Panc1 (cell line): ENCODE data around the gene MEGF11. TPM values are rescaled to one million over a fixed set of nuclear protein-coding genes. Genes with fewer than 3 reads are reported as not detected.

Experiments
- ATAC-seq: fragments of 200-7000 bp; cut with Tn5 transposase; 2 replicates; pipeline ENCODE4 v1.9.1; 2020; ENCODE audit warnings: mild to moderate bottlenecking, moderate library complexity
- BruUV-seq: library from RNA; stranded (reverse); fragments of 400-500 nt; replicated peaks from 2 replicates; lab custom pipeline; 2021; lab: Mats Ljungman, UMichigan
- CTCF ChIA-PET: fragments of 300-600 bp; sonication (Branson Sonifier 250); formaldehyde crosslinking; loops from one replicate; lab custom pipeline; 2022; ENCODE audit warnings: antibody characterized with exemption; lab: Charles Lee
- POLR2A ChIA-PET: fragments of 300-600 bp; sonication (Branson Sonifier 250); formaldehyde crosslinking; loops from one replicate; lab custom pipeline; 2022; ENCODE audit warnings: antibody characterized with exemption; lab: Charles Lee
- DNase-seq: peaks from one replicate; pipeline ENCODE4 v3.0.0-alpha.2; 2010; ENCODE audit warnings: low read depth, low spot score
- H3K27ac ChIP-seq: 2 replicates; pipeline ENCODE4 v1.5.1; 2011; ENCODE audit warnings: mild to moderate bottlenecking, low read length, inconsistent platforms
- H3K27me3 ChIP-seq: fragments of 200-500 bp; sonication (Bioruptor generic); 2 replicates; pipeline ENCODE4 v1.6.0; 2014; ENCODE audit warnings: low read length, inconsistent platforms; ENCODE audit not compliant: control insufficient read depth, insufficient read depth
- H3K36me3 ChIP-seq: fragments of 200-500 bp; sonication (Bioruptor generic); 2 replicates; pipeline ENCODE4 v1.5.1; 2014; ENCODE audit warnings: inconsistent platforms, mild to moderate bottlenecking, low read length, moderate library complexity; ENCODE audit not compliant: control insufficient read depth, insufficient read depth
- H3K4me1 ChIP-seq: 2 replicates; pipeline ENCODE4 v1.5.1; 2011; ENCODE audit warnings: inconsistent platforms, mild to moderate bottlenecking, low read length, moderate library complexity; ENCODE audit not compliant: control insufficient read depth, insufficient read depth
- H3K4me3 ChIP-seq, 2 experiments: 2 replicates each; pipeline ENCODE4 v1.5.1; 2011 to 2012; ENCODE audit warnings: low read depth in 2 of 2, low read length in 2 of 2, mild to moderate bottlenecking in 2 of 2, inconsistent platforms in 1 of 2, moderate library complexity in 1 of 2
- H3K9me3 ChIP-seq: fragments of 200-500 bp; sonication (Bioruptor generic); 2 replicates; pipeline ENCODE4 v1.5.1; 2014; ENCODE audit warnings: low read depth, mild to moderate bottlenecking, inconsistent platforms, low read length, moderate library complexity; ENCODE audit not compliant: control insufficient read depth, insufficient read depth
- POLR2AphosphoS5 ChIP-seq: IDR thresholded peaks from 2 replicates; pipeline ENCODE4 v1.6.1; 2012; ENCODE audit warnings: mild to moderate bottlenecking, low read depth, low read length, moderate library complexity
- SIN3A ChIP-seq: IDR thresholded peaks from 2 replicates; pipeline ENCODE4 v1.6.1; 2012; ENCODE audit warnings: low read depth, mild to moderate bottlenecking, low read length, moderate library complexity, borderline replicate concordance; ENCODE audit not compliant: insufficient read depth
- TCF7L2 ChIP-seq: IDR thresholded peaks from 2 replicates; pipeline ENCODE4 v1.6.1; 2011; ENCODE audit warnings: mild to moderate bottlenecking, low read depth, low read length, inconsistent platforms
- in situ Hi-C: cut with HindIII; loops from 2 replicates; pipeline ENCODE4 v1.10.0; 2016; ENCODE audit warnings: low sequenced_read_pairs, low pct_unique_long_range_greater_than_20kb
- intact Hi-C: fragments of 100-400 bp; cut with micrococcal nuclease; formaldehyde crosslinking; loops from one replicate; pipeline ENCODE4 v1.10.0; 2022; ENCODE audit not compliant: unreplicated experiment
- total RNA-seq: library from RNA; stranded (reverse); gene quantifications from one replicate; pipeline ENCODE4 v1.2.1, GENCODE V29; 2021; ENCODE audit not compliant: unreplicated experiment
- TF ChIP-seq, protein P1 (sequence below): fragments of 450-650 bp; IDR thresholded peaks from 2 replicates; pipeline ENCODE4 v1.5.1; 2017; ENCODE audit warnings: mild to moderate bottlenecking
- TF ChIP-seq, protein P2 (sequence below), 2 experiments: IDR thresholded peaks; 2 replicates each; pipeline ENCODE4 v1.6.1; 2011 to 2012; ENCODE audit warnings: low read depth in 2 of 2, control low read depth in 1 of 2, low read length in 1 of 2, mild to moderate bottlenecking in 1 of 2, moderate library complexity in 1 of 2; ENCODE audit not compliant: insufficient read depth in 1 of 2

MEGF11 gene
- total RNA-seq, 1 experiment from 2014 or later: 0.95 TPM

GRCh38 chr15:66155065-66155464 is 98.5 kb downstream of the MEGF11 start:
- intact Hi-C loops (no loop called here), in situ Hi-C loops (no loop called here)
- CTCF ChIA-PET: no interaction called here
- H3K36me3 ChIP-seq: no peaks in the 10 kb centered on the region
- no peaks in the 10 kb centered on the region for H3K4me1 ChIP-seq
- H3K4me3 ChIP-seq: no peak overlapping the region
- H3K9me3 ChIP-seq: no peaks in the 10 kb centered on the region
- BruUV-seq: no TSS peak
- POLR2A ChIA-PET: no interaction called here
- ATAC-seq (no peak), DNase-seq (no peak)
- H3K27ac ChIP-seq: no peak overlapping the region
- TF ChIP-seq SIN3A: no peak
- no peak for TF ChIP-seq POLR2AphosphoS5
- TF ChIP-seq TCF7L2: no peak
- TF ChIP-seq, protein P1, sequence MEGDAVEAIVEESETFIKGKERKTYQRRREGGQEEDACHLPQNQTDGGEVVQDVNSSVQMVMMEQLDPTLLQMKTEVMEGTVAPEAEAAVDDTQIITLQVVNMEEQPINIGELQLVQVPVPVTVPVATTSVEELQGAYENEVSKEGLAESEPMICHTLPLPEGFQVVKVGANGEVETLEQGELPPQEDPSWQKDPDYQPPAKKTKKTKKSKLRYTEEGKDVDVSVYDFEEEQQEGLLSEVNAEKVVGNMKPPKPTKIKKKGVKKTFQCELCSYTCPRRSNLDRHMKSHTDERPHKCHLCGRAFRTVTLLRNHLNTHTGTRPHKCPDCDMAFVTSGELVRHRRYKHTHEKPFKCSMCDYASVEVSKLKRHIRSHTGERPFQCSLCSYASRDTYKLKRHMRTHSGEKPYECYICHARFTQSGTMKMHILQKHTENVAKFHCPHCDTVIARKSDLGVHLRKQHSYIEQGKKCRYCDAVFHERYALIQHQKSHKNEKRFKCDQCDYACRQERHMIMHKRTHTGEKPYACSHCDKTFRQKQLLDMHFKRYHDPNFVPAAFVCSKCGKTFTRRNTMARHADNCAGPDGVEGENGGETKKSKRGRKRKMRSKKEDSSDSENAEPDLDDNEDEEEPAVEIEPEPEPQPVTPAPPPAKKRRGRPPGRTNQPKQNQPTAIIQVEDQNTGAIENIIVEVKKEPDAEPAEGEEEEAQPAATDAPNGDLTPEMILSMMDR: no peak
- TF ChIP-seq, protein P2, sequence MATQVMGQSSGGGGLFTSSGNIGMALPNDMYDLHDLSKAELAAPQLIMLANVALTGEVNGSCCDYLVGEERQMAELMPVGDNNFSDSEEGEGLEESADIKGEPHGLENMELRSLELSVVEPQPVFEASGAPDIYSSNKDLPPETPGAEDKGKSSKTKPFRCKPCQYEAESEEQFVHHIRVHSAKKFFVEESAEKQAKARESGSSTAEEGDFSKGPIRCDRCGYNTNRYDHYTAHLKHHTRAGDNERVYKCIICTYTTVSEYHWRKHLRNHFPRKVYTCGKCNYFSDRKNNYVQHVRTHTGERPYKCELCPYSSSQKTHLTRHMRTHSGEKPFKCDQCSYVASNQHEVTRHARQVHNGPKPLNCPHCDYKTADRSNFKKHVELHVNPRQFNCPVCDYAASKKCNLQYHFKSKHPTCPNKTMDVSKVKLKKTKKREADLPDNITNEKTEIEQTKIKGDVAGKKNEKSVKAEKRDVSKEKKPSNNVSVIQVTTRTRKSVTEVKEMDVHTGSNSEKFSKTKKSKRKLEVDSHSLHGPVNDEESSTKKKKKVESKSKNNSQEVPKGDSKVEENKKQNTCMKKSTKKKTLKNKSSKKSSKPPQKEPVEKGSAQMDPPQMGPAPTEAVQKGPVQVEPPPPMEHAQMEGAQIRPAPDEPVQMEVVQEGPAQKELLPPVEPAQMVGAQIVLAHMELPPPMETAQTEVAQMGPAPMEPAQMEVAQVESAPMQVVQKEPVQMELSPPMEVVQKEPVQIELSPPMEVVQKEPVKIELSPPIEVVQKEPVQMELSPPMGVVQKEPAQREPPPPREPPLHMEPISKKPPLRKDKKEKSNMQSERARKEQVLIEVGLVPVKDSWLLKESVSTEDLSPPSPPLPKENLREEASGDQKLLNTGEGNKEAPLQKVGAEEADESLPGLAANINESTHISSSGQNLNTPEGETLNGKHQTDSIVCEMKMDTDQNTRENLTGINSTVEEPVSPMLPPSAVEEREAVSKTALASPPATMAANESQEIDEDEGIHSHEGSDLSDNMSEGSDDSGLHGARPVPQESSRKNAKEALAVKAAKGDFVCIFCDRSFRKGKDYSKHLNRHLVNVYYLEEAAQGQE (IDR thresholded peaks at IDR 0.05; ENCODE audit: insufficient read depth in 1 of 2, low read depth in 2 of 2, low read length in 1 of 2): no peak
- H3K27me3 ChIP-seq: peaks cover 14% of the 10 kb centered on the region; the same call in 1 of the 2 replicates

DNA sequence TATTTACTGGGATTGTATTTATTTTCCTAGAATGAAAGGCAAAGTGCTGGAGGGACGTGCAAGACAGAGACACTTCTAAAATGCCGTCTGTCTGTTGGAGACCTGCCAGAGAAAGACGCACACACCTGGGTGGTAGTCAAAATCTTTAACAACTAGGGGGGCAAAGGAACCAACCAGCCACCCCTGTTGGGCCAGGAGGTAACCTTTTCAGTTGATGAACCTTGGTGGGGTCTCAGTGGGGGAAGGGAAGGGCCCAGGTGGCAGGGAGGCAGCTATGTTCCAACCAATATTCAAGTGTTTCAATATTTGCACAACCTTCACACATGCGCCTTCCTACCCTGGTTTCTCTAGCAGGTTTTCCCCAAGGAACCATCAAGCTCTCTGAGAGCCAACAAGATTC is 99.0 kb downstream of the MEGF11 start:
- intact Hi-C loops (no loop called here), in situ Hi-C loops (no loop called here)
- H3K27ac ChIP-seq: no peak overlapping the region
- no peaks in the 10 kb centered on the region for H3K9me3 ChIP-seq
- no peaks in the 10 kb centered on the region for H3K36me3 ChIP-seq
- no peak overlapping the region for H3K4me3 ChIP-seq
- peaks cover 14% of the 10 kb centered on the region; the same call in 1 of the 2 replicates for H3K27me3 ChIP-seq
- no peaks in the 10 kb centered on the region for H3K4me1 ChIP-seq
- DNase-seq (no peak), ATAC-seq (no peak)
- CTCF ChIA-PET: no interaction called here
- TF ChIP-seq, protein P2 (IDR thresholded peaks at IDR 0.05; ENCODE audit: insufficient read depth in 1 of 2, low read depth in 2 of 2, low read length in 1 of 2): no peak
- TF ChIP-seq TCF7L2: no peak
- TF ChIP-seq POLR2AphosphoS5: no peak
- POLR2A ChIA-PET: no interaction called here
- no TSS peak for BruUV-seq
